Left cardiac atrium (tissue), 4 donors: ENCODE results near the gene FBXO48. TPM values are rescaled to one million over a fixed set of nuclear protein-coding genes. Genes with fewer than 3 reads are reported as not detected.
"Not testable (repeated sequence)": the region's sequence is repeated elsewhere in the genome, so short reads cannot be mapped to it uniquely, and the experiment has no call there.

Source experiments
- ATAC-seq, 2 donors: fragments of 200-7000 bp; cut with Tn5 transposase; one replicate each; pipeline ENCODE4 v1.9.1; 2020; ENCODE audit warnings: mild to moderate bottlenecking in 2 of 2, moderate library complexity in 2 of 2
- DNase-seq: peaks from one replicate; pipeline ENCODE4 v3.0.0-alpha.2; 2020
- intact Hi-C, 2 donors: fragments of 100-400 bp; cut with DNase I; formaldehyde crosslinking; loops; one replicate each; pipeline versions ENCODE4 v1.14.1 to v1.15.1; 2022 to 2023
- long read RNA-seq: library from polyadenylated mRNA; unstranded; transcript quantifications from one replicate; pipeline ENCODE4 v2.0.0, GENCODE V29; 2021
- total RNA-seq, 2 donors: library from RNA; stranded (reverse); fragmentation: NEBNext Ultra II Directional; extraction: Animal tissue kit (Norgen Biotek cat#: 25700); gene quantifications; one replicate each; pipeline ENCODE4 v1.2.1, GENCODE V29; 2021
- donor health status: DM: no; HTN: yes; CAD: no.
- donor health status: DM: no; HTN: yes; CAD: no; lungs with severe emphysema.
- donor health status: DM: yes; HTN: yes; CAD: no.
- donor health status: Dilated cardiomyopathy.

FBXO48 gene, protein sequence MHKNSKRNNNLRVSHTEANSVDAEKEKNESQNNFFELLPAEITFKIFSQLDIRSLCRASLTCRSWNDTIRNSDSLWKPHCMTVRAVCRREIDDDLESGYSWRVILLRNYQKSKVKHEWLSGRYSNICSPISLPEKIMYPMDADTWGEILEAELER
- 1 to 10 TPM in 1 of 2 donors, under 1 TPM in 1; 0.60 to 1.4 TPM for total RNA-seq
- long read RNA-seq, result 0 reads

DNA sequence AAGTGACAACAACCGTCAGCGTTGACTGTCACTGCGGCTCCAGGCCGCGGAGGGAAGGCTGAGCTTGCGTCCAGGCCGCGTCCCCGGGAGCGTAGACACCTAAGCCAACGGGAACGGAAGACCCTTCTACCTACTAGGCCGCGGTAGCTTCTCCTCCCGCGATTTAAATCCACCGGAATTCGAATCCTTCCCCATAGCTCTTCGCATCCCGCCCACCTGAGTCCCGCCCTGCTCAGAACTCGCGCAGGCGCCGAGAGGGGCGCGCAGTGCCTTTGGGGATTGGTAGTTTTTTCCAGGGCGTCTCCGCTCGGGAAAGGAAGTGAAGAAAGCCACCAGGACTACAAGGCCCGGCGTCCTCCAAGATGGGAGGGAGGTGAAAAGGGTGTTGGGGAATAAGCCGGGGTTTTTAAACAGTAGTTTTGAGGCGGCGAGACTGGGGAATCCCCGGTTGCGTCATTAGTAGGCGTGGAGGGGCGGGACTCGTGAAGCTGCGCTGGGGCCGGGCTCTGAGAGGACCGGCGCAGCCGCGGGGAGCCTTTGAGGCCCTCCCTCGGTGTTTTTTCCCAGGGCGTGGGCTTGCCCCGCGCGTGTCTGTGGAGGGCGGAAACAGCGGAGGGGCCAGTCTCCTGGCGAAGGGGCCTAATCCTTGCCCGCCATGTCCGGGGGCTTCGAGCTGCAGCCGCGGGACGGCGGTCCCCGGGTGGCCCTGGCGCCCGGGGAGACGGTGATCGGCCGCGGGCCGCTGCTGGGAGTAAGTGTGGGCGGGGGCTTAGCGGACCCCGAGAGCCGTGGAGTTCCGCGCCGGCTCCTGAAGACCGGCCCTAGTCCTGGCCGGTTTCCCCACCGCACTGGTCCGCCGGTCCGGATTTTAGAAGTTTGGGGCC, at the start of gene FBXO48, which contains the start of gene APLF:
TSS of gene FBXO48 (minus strand) at position 218 of the 884 bp plus-strand sequence. CDS start 2,149 bp downstream, outside the sequence.
TSS of gene APLF (plus strand) at position 509 of the 884 bp plus-strand sequence. CDS start at position 656, 147 bp downstream.
- peak; percentile 98 to 99 for ATAC-seq
- DNase-seq, result peak; percentile 98

DNA sequence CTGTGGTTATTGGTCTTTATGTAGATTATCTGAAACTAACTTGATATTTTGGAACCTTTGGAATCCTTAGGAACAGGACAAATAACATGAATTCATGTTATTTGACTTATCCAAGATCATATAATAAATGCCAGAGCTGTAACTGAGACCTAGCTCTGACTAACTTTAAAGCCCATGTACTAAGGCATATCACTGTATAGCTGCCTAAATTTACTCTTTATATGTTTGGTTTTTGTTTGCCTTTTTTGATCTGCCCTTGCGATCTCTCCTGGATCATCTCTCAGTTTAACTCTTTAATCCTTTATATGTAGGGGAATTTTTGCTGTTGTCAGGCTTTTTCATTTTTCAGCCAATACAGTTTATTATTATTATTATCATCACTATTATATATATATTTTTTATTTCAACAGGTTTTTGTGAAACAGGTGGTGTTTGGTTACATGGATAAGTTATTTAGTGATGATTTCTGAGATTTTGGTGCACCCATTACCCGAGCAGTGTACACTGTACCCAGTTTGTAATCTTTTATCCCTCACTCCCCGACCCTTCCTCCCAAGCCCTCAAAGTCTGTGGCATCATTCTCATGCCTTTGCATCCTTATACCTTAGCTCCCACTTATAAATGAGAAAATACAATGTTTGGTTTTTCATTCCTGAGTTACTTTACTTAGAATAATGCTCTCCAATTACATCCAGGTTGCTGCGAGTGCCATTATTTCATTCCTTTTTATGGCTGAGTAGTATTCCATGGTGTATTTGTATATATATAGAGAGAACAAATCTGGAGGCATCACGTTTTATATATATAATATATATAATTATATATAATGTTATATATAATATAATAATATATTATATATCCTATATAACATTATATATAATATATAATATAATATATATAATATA, 49.2 kb upstream of the FBXO48 start:
- DNase-seq (no peak), ATAC-seq (no peak)
- intact Hi-C loops, result no loop called here

More for the DNA sequence above, at the start of gene FBXO48, which contains the start of gene APLF:
- intact Hi-C loops, result loop anchor here in 1 of 2 donors (10.0 kb wide), 2 partner anchors 247 to 457 kb away; no protein-coding TSS in a partner anchor

DNA sequence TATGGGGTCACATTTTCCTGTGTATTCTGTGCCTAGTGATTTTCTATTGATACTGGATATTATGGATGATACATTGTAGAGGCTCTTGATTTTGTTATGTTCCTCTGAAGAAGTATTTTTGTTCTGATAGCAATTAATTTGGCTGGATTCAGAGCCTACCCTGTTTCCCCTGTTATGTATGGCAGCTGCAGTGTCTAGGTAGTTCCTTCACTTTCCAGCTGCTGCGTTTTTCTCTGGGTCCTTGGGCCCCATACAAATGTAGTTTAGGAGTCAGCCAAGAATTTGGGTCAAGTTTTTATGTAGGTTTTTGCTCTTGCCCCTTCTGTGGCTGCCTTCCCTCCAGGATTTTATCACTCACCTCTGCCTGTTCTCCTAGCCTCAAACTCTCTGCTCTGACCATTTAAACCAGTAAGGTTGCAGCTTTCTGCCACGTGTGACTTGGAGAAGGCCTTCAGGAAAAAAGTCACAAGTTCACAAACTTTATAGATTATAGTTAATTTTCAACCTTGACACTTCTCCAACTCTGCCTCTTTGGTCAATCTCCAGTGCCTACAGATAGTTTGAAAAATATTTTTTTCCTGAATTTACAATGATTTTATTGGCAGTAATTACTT, 47.3 kb upstream of the FBXO48 start:
- ATAC-seq, result no peak
- intact Hi-C loops, result no loop called here
- DNase-seq, result no peak

DNA sequence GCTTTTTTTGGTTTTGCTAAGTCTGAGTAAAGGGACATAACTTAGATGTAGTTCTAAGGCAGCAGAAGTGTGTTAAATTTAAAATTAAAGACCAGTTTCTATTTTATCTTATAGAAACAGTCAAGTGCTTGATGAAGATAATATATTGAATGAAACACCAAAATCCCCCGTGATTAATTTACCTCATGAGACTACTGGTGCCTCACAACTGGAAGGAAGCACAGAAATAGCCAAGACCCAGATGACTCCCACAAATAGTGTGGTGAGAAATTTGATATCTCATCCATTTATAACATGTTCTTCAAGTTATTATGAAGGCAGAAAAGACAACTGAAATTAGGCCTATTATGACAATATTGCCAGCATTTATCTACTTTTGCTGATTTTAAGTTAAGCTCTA, 45.9 kb upstream of the FBXO48 start:
- intact Hi-C loops, result no loop called here
- ATAC-seq (no peak), DNase-seq (no peak)

DNA sequence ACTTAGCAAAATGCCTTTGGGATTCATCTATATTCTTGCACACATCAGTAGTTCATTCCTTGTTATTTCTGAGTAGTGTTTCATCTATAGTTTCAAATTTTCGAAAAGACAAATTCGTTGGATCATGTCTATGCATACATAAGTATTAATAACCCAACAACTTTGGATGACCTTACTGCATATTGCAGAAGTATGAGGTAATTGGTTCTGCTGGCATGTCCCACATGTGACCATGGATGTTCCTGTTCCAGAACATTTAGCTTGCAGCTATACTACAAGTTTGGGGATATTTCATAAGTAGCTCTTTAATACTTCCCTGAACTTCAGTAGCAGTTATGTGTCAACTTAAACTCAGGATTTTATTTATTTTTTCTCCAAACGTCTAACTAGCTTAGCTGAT, 45.2 kb upstream of the FBXO48 start:
- intact Hi-C loops, result no loop called here
- DNase-seq (no peak), ATAC-seq (no peak)

DNA sequence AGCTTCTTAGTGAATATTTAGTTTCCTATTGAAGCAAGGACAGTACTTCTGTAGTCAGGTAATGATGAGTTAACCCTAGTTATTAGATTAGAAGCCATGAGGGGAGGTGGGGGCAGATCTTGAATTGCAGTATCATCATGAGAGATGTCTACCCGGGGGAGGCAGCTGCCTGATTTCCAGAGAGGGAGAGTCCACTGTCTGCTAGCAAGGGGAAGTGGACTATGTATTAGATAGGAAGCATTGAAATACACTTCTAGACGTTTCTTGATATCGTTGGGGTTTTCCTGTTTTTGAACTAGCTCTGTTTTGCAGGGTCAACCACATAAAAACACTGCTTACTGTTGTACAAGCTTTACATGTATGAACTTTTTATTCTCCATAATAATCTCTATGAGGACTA, 39.1 kb upstream of the FBXO48 start:
- DNase-seq, result no peak
- no peak for ATAC-seq
- intact Hi-C loops, result no loop called here

DNA sequence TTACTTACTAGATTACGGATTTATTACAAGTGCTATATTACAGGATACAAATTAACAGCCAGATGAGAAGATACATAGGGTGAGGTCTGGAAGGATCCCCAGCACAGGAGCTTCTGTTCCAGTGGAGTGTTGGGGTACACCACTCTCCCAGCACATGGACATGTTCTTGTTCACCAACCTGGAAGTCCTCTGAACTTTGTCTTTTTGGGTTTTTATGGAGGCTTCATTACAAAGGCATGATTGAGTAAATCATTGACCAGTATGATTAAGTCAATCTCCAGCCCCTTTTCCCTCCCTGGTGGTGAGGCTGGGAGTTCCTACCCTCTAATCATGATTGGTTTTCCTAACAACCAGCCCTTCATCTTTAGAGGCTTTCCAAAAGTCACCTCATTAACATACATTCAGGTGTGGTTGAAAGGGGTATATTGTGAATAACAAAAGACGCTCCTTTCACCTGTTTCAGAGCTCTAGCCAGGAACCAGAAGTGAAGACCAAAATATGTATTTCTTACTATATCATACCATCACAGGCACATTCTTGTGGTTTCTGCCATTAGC, 38.6 kb upstream of the FBXO48 start:
- ATAC-seq (no peak), DNase-seq (no peak)
- intact Hi-C loops, result no loop called here

DNA sequence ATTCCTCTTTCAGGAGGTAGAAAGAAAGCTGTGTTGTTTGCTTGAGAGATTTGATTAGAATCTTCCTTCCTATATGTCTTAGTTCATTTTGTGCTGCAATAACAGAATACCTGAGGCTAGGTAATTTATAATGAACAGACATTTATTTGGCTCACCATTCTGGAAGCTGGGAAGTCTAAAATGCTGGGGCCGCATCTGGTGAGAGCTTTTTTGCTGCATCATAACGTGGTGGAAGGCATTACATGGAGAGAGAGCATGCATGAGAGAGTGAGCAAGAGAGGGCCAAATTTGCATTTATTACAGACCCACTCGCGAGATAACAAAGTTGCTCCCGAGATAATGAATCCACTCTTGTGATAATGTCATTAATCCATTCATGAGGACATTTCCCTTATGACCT, 34.7 kb upstream of the FBXO48 start:
- DNase-seq (no peak), ATAC-seq (no peak)
- intact Hi-C loops, result no loop called here

DNA sequence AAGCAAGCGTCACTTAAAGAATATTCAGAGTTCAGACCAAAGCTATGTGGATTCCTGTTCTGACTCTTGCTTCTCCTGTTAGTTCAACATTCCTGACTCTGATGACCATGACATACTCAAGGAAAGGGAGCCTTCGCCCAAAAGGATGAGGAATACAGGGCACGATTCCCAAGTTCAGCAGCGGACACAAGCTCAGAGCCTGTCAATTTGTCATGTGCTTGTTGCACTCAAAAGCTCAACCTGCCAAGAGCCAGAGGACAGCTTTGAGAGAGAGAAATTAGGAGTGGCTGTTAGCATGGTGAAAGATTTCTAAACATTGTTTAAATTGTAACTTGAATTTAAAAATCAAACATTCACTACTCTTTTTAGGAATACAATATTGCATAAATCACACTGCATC, 33.6 kb upstream of the FBXO48 start:
- intact Hi-C loops, result no loop called here
- DNase-seq (no peak), ATAC-seq (no peak)

DNA sequence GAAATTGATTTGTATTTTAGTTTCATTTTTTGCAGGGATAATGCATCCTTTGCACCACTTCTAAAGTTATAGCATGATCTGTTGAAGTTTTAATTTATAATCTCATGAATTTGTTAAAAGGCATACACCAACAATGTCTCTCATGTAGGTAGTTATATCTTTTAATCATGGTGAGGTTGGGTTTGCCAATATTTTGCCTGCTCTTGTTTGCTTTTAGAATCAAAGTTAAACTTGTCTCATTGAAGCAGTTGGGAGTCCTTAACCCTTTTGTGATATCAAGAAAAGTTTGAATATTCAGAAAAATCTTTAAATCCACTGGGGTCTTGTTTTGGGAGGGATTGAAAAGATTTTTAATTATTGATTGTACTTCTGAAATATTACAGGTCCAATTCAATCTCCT, 32.0 kb upstream of the FBXO48 start:
- no peak for ATAC-seq
- DNase-seq, result no peak
- intact Hi-C loops, result no loop called here

DNA sequence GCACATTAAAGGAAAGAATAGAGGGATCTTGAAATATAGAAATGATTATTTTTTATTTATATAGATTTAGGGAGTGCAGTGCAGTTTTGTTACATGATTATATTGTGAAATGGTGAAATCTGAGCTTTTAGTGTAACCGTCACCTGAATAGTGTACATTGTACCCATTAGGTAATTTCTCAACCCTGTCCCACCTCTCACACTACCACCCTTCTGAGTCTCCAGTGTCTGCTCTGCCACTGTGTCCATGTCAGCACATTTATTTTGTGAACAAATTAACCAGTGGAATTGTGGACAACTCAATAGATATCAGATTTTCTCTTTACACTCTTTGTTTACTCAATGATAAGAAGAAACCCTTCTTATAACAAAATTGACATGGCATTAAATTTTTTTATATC, 24.5 kb upstream of the FBXO48 start:
- intact Hi-C loops, result no loop called here
- DNase-seq (no peak), ATAC-seq (no peak)

DNA sequence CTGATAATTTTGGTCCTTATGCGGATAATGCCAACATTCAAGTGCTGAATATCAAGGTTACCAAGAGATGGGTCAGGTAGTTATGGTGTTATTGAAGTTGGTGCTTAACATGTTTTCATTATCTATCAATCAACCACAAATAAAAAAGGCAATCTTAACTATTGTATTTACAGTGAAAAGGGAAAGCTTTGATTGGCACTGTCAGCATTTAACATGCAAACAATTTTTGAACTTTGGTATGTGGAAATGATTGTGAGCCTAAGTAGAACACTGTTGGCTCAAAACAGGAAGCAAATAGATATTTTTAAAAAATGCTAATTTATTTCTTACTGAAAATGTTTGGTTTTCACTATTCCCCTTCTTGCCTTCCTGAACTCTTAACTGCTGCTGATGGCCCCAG, 22.2 kb upstream of the FBXO48 start:
- ATAC-seq (no peak), DNase-seq (no peak)
- intact Hi-C loops, result loop anchor here in 1 of 2 donors (2.0 to 10.0 kb wide), 2 partner anchors 106 to 436 kb away; no protein-coding TSS in a partner anchor

DNA sequence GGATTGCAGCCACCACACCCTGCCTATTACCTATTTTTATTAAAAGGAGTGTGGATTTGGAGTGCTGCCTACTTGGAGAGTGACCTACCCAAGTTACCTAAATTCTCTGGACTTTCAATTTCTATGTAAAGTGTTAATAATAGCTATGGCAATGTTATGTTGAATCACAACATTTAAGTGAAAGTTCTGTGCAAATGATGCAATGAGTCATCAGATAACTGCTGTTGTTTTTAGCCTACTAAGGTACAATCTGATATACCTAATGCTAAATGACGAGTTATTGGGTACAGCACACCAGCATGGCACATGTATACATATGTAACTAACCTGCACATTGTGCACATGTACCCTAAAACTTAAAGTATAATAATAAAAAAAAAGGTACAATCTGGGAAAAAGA, 21.5 kb upstream of the FBXO48 start:
- not testable (repeated sequence) for ATAC-seq, DNase-seq
- intact Hi-C loops, result loop anchor here in 1 of 2 donors (2.0 to 10.0 kb wide), 2 partner anchors 106 to 436 kb away; no protein-coding TSS in a partner anchor

DNA sequence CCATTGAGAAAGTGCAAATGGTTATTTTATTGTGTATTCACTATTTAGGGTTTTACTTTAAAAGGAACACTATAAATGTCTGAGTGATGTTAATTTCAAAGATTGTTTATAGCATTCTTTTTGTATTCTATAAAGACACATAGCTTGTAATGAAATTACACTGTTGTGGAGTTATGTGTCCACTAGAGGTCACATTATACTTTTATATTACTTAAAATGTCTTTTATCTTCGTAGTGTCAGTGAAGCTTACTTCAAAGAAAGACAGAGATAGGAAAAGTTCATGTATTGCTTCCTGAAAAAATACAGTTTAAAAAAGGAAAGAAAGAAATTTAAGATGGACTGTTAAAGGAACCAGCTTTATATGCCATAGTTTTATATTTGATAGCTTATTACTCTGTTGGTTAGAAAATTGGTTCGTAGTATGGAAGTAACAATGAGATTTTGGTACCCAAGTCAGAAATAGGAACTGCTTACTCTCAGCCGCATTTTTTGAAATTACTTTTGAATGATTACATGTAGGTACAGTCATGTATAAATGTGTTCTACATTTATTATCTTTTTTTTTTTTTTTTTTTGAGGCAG, 20.8 kb upstream of the FBXO48 start:
- intact Hi-C loops, result loop anchor here in 1 of 2 donors (2.0 to 10.0 kb wide), 2 partner anchors 107 to 437 kb away; no protein-coding TSS in a partner anchor
- DNase-seq (no peak), ATAC-seq (no peak)

DNA sequence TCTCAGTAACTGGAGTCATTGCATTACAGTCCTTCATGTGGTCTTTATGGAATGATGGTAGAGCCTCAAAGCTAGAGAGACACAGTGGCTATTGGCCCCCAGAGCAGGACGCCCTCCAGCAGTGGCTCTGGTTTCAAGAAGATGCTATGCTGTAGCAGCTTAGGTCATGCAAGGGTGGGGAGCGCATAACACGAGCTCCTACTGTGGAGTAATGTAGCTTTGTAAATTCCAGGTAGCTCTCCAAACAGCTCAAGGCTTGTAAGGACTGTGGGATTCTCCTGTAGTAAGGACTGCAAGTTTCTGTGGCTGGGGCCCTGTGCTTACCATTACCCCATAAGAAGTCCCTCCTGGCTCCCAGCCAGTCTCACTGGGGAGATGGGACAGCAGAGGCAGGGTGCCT, 15.9 kb upstream of the FBXO48 start:
- intact Hi-C loops, result loop anchor here in 1 of 2 donors (10.0 kb wide), 1 partner anchor 112 kb away; no protein-coding TSS in a partner anchor
- DNase-seq (no peak), ATAC-seq (no peak)

DNA sequence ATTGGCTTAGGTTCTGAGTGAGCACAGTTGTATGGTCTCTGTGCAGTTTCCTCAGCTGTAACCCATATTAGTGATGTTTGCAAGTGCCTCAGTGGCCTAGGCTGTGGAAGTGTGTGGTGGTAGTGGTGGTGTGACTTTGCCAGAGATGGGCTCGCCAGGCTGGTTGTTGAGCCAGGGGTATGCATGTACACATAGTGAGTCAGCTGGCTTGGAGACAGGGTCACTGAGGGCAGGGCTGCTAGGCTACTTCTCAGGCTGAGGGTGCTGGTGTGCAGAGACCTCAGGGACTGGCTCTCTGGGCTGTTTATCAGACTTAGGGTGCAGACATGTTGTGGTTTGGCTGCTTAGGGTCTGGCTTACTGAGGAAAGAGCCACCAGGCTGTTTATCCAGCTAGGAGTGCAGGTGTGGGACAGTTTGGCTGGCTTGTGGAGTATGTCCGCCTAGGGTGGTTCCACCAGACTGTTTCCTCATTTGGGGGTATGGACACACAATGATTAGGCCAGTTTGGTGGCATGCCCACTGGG, 15.3 kb upstream of the FBXO48 start:
- ATAC-seq (no peak), DNase-seq (no peak)
- intact Hi-C loops, result loop anchor here in 1 of 2 donors (10.0 kb wide), 1 partner anchor 112 kb away; no protein-coding TSS in a partner anchor

DNA sequence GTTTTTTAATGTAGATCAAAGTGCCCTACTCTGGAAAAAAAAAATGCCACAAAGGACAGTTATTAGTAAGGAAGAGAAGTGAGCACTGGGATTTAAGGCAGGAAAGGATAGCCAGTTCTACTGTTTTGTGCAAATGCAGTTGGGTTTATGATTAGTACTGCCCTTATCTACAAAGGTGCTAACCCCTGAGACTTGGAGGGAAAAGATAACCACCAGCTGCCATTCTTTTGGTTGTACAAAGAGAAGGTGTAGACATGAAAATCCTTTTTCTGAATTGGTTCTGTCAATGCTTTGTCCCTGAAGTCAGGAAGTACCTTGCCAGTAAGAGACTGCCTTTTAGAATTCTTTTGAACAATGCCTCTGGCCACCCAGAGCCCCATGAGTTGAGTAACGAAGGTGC, 11.6 kb upstream of the FBXO48 start:
- ATAC-seq (no peak), DNase-seq (no peak)
- intact Hi-C loops, result no loop called here

DNA sequence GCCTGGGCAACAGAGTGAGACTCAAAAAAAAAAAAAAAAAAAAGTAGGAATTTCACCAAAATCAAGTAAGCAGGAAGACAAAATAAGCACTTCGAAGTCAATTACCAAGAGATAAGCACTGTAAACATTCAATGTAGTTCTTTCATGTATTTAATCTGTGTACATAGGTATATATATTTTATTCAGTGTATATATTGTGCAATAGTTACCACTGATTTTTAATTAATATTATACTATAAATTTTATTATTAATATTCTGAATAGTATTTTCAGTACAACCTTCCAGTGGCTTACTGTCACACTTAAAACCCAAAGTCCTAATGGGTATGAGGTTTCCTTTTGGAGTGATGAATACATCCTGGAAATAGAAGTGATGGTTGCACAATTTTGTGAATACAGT, 9.4 kb upstream of the FBXO48 start:
- ATAC-seq (no peak), DNase-seq (no peak)
- intact Hi-C loops, result no loop called here
